A549 (cell line): ENCODE data around the gene SLC35F4. TPM values are rescaled to one million over a fixed set of nuclear protein-coding genes. Genes with fewer than 3 reads are reported as not detected.
A peak's percentile ranks its signal among the peaks of the same experiment; 100 is the strongest.

ENCODE experiments used
- ATAC-seq, 2 experiments: fragments of 200-7000 bp in 1 of 2; fragments of >200 bp in 1 of 2; cut with Nextera tagmentation in 1 of 2; cut with Tn5 transposase in 1 of 2; 3 replicates each; pipeline versions ENCODE4 v1.8.0 to v1.9.1; 2018 to 2020; ENCODE audit warnings: mild to moderate bottlenecking in 1 of 2, moderate library complexity in 1 of 2
- CTCF ChIA-PET: fragments of 300-600 bp; sonication (Branson Sonifier 250); formaldehyde crosslinking; extraction: SDS; loops from one replicate; lab custom pipeline; 2021; ENCODE audit warnings: antibody characterized with exemption, inconsistent platforms; lab: Yijun Ruan, JAX
- POLR2A ChIA-PET: fragments of 350-600 bp; formaldehyde crosslinking; extraction: SDS; loops from one replicate; lab custom pipeline; 2021; ENCODE audit warnings: antibody characterized with exemption, inconsistent platforms; lab: Yijun Ruan, JAX
- DNase-seq, 2 experiments: peaks; one replicate each; pipeline versions ENCODE4 v3.0.0 to v3.0.0-alpha.2; 2011 to 2016; ENCODE audit warnings: low read depth in 1 of 2, low spot score in 1 of 2
- FAIRE-seq: peaks from 2 replicates; lab custom pipeline; 2011; peaks lifted over from hg19 to GRCh38; lab: Jason Lieb, UNC
- H3K27ac ChIP-seq, 2 experiments: fragments of >200 bp; sonication (Bioruptor Twin); formaldehyde crosslinking; 3 replicates each; pipeline ENCODE4 v1.5.1; 2016 to 2017
- H3K4me1 ChIP-seq: fragments of >200 bp; sonication (Bioruptor Twin); formaldehyde crosslinking; 3 replicates; pipeline ENCODE4 v1.6.1; 2016
- H3K4me2 ChIP-seq: fragments of >200 bp; sonication (Bioruptor Twin); formaldehyde crosslinking; 3 replicates; pipeline ENCODE4 v1.6.1; 2016
- H3K4me3 ChIP-seq: fragments of >200 bp; sonication (Bioruptor Twin); formaldehyde crosslinking; 3 replicates; pipeline ENCODE4 v1.5.1; 2016
- H3K9me3 ChIP-seq: fragments of >200 bp; sonication (Bioruptor Twin); formaldehyde crosslinking; 3 replicates; pipeline ENCODE4 v1.6.1; 2016
- CBX2 ChIP-seq: fragments of 200-600 bp; sonication (generic); IDR thresholded peaks from 2 replicates; pipeline ENCODE4 v1.6.1; 2016; ENCODE audit warnings: low read depth, mild to moderate bottlenecking, borderline replicate concordance
- CBX8 ChIP-seq: fragments of 200-600 bp; sonication (generic); IDR thresholded peaks from 2 replicates; pipeline ENCODE4 v1.6.1; 2016
- E2F6 ChIP-seq: IDR thresholded peaks from 2 replicates; pipeline ENCODE4 v1.6.1; 2012; ENCODE audit warnings: low read depth, borderline replicate concordance
- ELK1 ChIP-seq: fragments of 150-350 bp; IDR thresholded peaks from 2 replicates; pipeline ENCODE4 v1.6.1; 2014; ENCODE audit warnings: low read depth, mild to moderate bottlenecking, low read length
- EP300 ChIP-seq, 2 experiments: fragments of >200 bp; sonication (Bioruptor Twin); formaldehyde crosslinking; IDR thresholded peaks; 2 replicates in 1 of 2; 3 replicates in 1 of 2; pipeline ENCODE4 v1.6.1; 2016 to 2017
- FOXS1 ChIP-seq: fragments of 250-450 bp; sonication (Bioruptor Pico); IDR thresholded peaks from 2 replicates; pipeline ENCODE4 v1.5.0; 2020; ENCODE audit warnings: mild to moderate bottlenecking, moderate library complexity
- HEYL ChIP-seq: fragments of 250-450 bp; sonication (Bioruptor Pico); IDR thresholded peaks from 2 replicates; pipeline ENCODE4 v1.8.0; 2021; ENCODE audit warnings: mild to moderate bottlenecking, moderate library complexity
- JUN ChIP-seq, 2 experiments: fragments of >200 bp; sonication (Bioruptor Twin); formaldehyde crosslinking; IDR thresholded peaks; 2 replicates in 1 of 2; 3 replicates in 1 of 2; pipeline ENCODE4 v1.6.1; 2016 to 2017
- KDM5A ChIP-seq: fragments of 200-600 bp; sonication (generic); IDR thresholded peaks from 2 replicates; pipeline ENCODE4 v1.6.1; 2016; ENCODE audit warnings: antibody characterized with exemption, mild to moderate bottlenecking
- MAZ ChIP-seq: fragments of 150-350 bp; IDR thresholded peaks from 2 replicates; pipeline ENCODE4 v1.6.1; 2014; ENCODE audit warnings: antibody characterized with exemption, low read depth, low read length, borderline replicate concordance
- PHF8 ChIP-seq: fragments of 200-600 bp; sonication (generic); IDR thresholded peaks from 2 replicates; pipeline ENCODE4 v1.6.1; 2016; ENCODE audit warnings: low read depth, mild to moderate bottlenecking, antibody characterized with exemption, moderate library complexity, borderline replicate concordance
- RAD21 ChIP-seq, 2 experiments: fragments of >200 bp in 1 of 2; sonication (Bioruptor Twin) in 1 of 2; formaldehyde crosslinking in 1 of 2; IDR thresholded peaks in 1 of 2; conservative IDR thresholded peaks in 1 of 2; 2 replicates in 1 of 2; 3 replicates in 1 of 2; pipeline ENCODE4 v1.6.1; 2012 to 2018; ENCODE audit warnings: inconsistent platforms in 1 of 2
- RARB ChIP-seq: fragments of 250-450 bp; sonication (Bioruptor Pico); IDR thresholded peaks from 2 replicates; pipeline ENCODE4 v1.8.0; 2021; ENCODE audit warnings: mild to moderate bottlenecking, moderate library complexity
- RFX5 ChIP-seq: fragments of 450-650 bp; IDR thresholded peaks from 2 replicates; pipeline ENCODE4 v1.7.1; 2014; ENCODE audit warnings: antibody characterized with exemption, mild to moderate bottlenecking, moderate library complexity
- RNF2 ChIP-seq: fragments of 200-600 bp; sonication (generic); IDR thresholded peaks from 2 replicates; pipeline ENCODE4 v1.6.1; 2016; ENCODE audit warnings: low read depth, mild to moderate bottlenecking, antibody characterized with exemption, moderate library complexity, borderline replicate concordance
- SMC3 ChIP-seq: fragments of >200 bp; sonication (Bioruptor Twin); formaldehyde crosslinking; IDR thresholded peaks from 3 replicates; pipeline ENCODE4 v1.6.1; 2018; ENCODE audit warnings: inconsistent platforms
- TP53 ChIP-seq: fragments of 250-450 bp; sonication (Bioruptor Pico); IDR thresholded peaks from 2 replicates; pipeline ENCODE4 v1.5.0; 2021; ENCODE audit warnings: mild to moderate bottlenecking, moderate library complexity
- USF2 ChIP-seq: fragments of 450-650 bp; IDR thresholded peaks from 2 replicates; pipeline ENCODE4 v1.6.1; 2014; ENCODE audit warnings: antibody characterized with exemption
- ZC3H11A ChIP-seq: fragments of 450-650 bp; IDR thresholded peaks from 2 replicates; pipeline ENCODE4 v1.6.1; 2014; ENCODE audit warnings: antibody characterized with exemption, mild to moderate bottlenecking
- ZNF302 ChIP-seq: fragments of 250-450 bp; sonication (Bioruptor Pico); IDR thresholded peaks from 2 replicates; pipeline ENCODE4 v1.9.0; 2021; ENCODE audit warnings: inconsistent platforms, mild to moderate bottlenecking, moderate library complexity
- ZSCAN20 ChIP-seq: fragments of 250-450 bp; sonication (Bioruptor Pico); IDR thresholded peaks from 2 replicates; pipeline ENCODE4 v1.8.0; 2022; ENCODE audit warnings: mild to moderate bottlenecking, moderate library complexity
- WGBS: methylation state at CpG from one replicate; pipeline ENCODE4 v1.1.6; 2017; ENCODE audit errors: missing lambda C conversion rate; 5-methylcytosine and 5-hydroxymethylcytosine counted together
- polyA plus RNA-seq, 4 experiments: library from polyadenylated mRNA; depleted of rRNA in 3 of 4; stranded (reverse); fragments of >200 nt; fragmentation: RNase III in 1 of 4; extraction: RNeasy Plus Mini Kit Qiagen cat#74134 plus additional on column Dnase treatment in 1 of 4; gene quantifications; 2 replicates in 3 of 4; 3 replicates in 1 of 4; pipeline ENCODE4 v1.2.3, GENCODE V29; 2011 to 2017
- TF ChIP-seq, protein P1 (sequence below): IDR thresholded peaks from 2 replicates; pipeline ENCODE4 v1.6.1; 2012
- TF ChIP-seq, protein P2 (sequence below): IDR thresholded peaks from 2 replicates; pipeline ENCODE4 v1.6.1; 2012

SLC35F4 gene
- polyA plus RNA-seq, 2 of the 4 experiments (the other 2 are of a cell fraction), result not detected

- no peak overlapping the region for H3K27ac ChIP-seq
- H3K4me2 ChIP-seq, result peak overlapping the region; percentile 82
- no peaks in the 10 kb centered on the region for H3K9me3 ChIP-seq
- ATAC-seq (no peak), FAIRE-seq (no peak), DNase-seq (no peak)
- 42% methylated on average over 9 of the region's 23 CpGs for WGBS
- POLR2A ChIA-PET, result no interaction called here
- H3K4me1 ChIP-seq, result no peaks in the 10 kb centered on the region; the same call in 2 of the 3 replicates
- no peak overlapping the region; the same call in 2 of the 3 replicates for H3K4me3 ChIP-seq
- CTCF ChIA-PET, result interaction anchor here (0.6 kb wide), 1 partner anchor 136 kb away, joined by 3 read pairs; no protein-coding TSS in a partner anchor
- TF ChIP-seq USF2 (no peak), RNF2 (no peak), TP53 (CRISPR knock-in tag) (no peak), ZC3H11A (no peak), JUN (IDR thresholded peaks at IDR 0.05) (no peak), E2F6 (no peak), SMC3 (no peak), HEYL (no peak), RARB (CRISPR knock-in tag) (no peak), CBX2 (no peak)
- TF ChIP-seq, protein P1, sequence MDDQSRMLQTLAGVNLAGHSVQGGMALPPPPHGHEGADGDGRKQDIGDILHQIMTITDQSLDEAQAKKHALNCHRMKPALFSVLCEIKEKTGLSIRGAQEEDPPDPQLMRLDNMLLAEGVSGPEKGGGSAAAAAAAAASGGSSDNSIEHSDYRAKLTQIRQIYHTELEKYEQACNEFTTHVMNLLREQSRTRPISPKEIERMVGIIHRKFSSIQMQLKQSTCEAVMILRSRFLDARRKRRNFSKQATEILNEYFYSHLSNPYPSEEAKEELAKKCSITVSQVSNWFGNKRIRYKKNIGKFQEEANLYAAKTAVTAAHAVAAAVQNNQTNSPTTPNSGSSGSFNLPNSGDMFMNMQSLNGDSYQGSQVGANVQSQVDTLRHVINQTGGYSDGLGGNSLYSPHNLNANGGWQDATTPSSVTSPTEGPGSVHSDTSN, result no peak
These were observed 858 bp downstream of the SLC35F4 start for GRCh38 chr14:57865066-57865402.

- DNase-seq (no peak), FAIRE-seq (no peak)
- Histone ChIP-seq H3K4me1 (no peaks in the 10 kb centered on the region; the same call in 2 of the 3 replicates), H3K9me3 (no peaks in the 10 kb centered on the region), H3K4me3 (no peak overlapping the region), H3K27ac (no peak overlapping the region)
- WGBS, result 55% methylated on average over 20 of the region's 20 CpGs
- CTCF ChIA-PET, result interaction anchor here (0.6 kb wide), 1 partner anchor 136 kb away, joined by 3 read pairs; no protein-coding TSS in a partner anchor
- no peak for TF ChIP-seq MAZ
- TF ChIP-seq KDM5A, result no peak
- no peak for TF ChIP-seq EP300 (IDR thresholded peaks at IDR 0.05)
- no peak for TF ChIP-seq RFX5
- no peak for TF ChIP-seq FOXS1 (CRISPR knock-in tag)
- TF ChIP-seq PHF8, result no peak
- TF ChIP-seq ZNF302, result no peak
- no peak for TF ChIP-seq SMC3
- no peak for TF ChIP-seq HEYL
- TF ChIP-seq RAD21 (conservative IDR thresholded peaks at IDR 0.05 in 1 of 2, IDR thresholded peaks at IDR 0.05 in 1 of 2), result no peak
- no peak for TF ChIP-seq CBX8
- TF ChIP-seq USF2, result no peak
- TF ChIP-seq, protein P2, sequence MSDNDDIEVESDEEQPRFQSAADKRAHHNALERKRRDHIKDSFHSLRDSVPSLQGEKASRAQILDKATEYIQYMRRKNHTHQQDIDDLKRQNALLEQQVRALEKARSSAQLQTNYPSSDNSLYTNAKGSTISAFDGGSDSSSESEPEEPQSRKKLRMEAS, result no peak
- no peak for TF ChIP-seq ZSCAN20 (CRISPR knock-in tag)
- no peak for TF ChIP-seq ZC3H11A
- TF ChIP-seq ELK1, result no peak
- TF ChIP-seq, all 56 proteins: peak for 0
- ATAC-seq, result no peak
- H3K4me2 ChIP-seq, result no peak overlapping the region
- POLR2A ChIA-PET, result no interaction called here
These were observed 1.2 kb downstream of the SLC35F4 start for GRCh38 chr14:57864659-57865058.
